Measurements from ENCODE around the gene TUBGCP5.
"Not testable (repeated sequence)": the region's sequence is repeated elsewhere in the genome, so short reads cannot be mapped to it uniquely, and the experiment has no call there.

TUBGCP5 gene

GRCh38 chr15:23039143-23039916 is at the start of gene TUBGCP5:
Gene TUBGCP5, minus strand, starts transcription at chr15:23039569. Its CDS starts 26 bp downstream, at chr15:23039543.
- peak; percentile 94 for ATAC-seq

- no peak for ATAC-seq
Observed at GRCh38 chr15:23083115-23083514, 43.7 kb upstream of the TUBGCP5 start.

GRCh38 chr15:23081996-23082737 is 42.8 kb upstream of the TUBGCP5 start:
- not testable (repeated sequence) for ATAC-seq

GRCh38 chr15:23081271-23081670 is 41.9 kb upstream of the TUBGCP5 start:
- ATAC-seq = no peak

- no peak for ATAC-seq
Observed at GRCh38 chr15:23079766-23080165, 40.4 kb upstream of the TUBGCP5 start.

GRCh38 chr15:23075927-23076326 is 36.6 kb upstream of the TUBGCP5 start:
- ATAC-seq = no peak

- no peak for ATAC-seq
Observed at GRCh38 chr15:23074684-23075083, 35.3 kb upstream of the TUBGCP5 start.

GRCh38 chr15:23073890-23074646 is 34.7 kb upstream of the TUBGCP5 start:
- peak in 1 of 2 donors; percentile 45 for ATAC-seq

- no peak for ATAC-seq
Observed at GRCh38 chr15:23072633-23073032, 33.3 kb upstream of the TUBGCP5 start.

- no peak for ATAC-seq
Observed at GRCh38 chr15:23069496-23070166, 30.3 kb upstream of the TUBGCP5 start.

GRCh38 chr15:23067416-23067815 is 28.0 kb upstream of the TUBGCP5 start:
- no peak for ATAC-seq

- ATAC-seq = no peak
Observed at GRCh38 chr15:23065836-23066235, 26.5 kb upstream of the TUBGCP5 start.

- ATAC-seq = no peak
Observed at GRCh38 chr15:23064156-23064555, 24.8 kb upstream of the TUBGCP5 start.

- ATAC-seq = no peak
Observed at GRCh38 chr15:23057707-23058106, 18.3 kb upstream of the TUBGCP5 start.

GRCh38 chr15:23055316-23055715 is 15.9 kb upstream of the TUBGCP5 start:
- no peak for ATAC-seq

- no peak for ATAC-seq
Observed at GRCh38 chr15:23052522-23052921, 13.2 kb upstream of the TUBGCP5 start.

- no peak for ATAC-seq
Observed at GRCh38 chr15:23050708-23051107, 11.3 kb upstream of the TUBGCP5 start.

- no peak for ATAC-seq
Observed at GRCh38 chr15:23049984-23050628, 10.7 kb upstream of the TUBGCP5 start.

- not testable (repeated sequence) for ATAC-seq
Observed at GRCh38 chr15:23048572-23049282, 9.4 kb upstream of the TUBGCP5 start.

- not testable (repeated sequence) for ATAC-seq
Observed at GRCh38 chr15:23043987-23044386, 4.6 kb upstream of the TUBGCP5 start.

- ATAC-seq = not testable (repeated sequence)
Observed at GRCh38 chr15:23043535-23043934, 4.2 kb upstream of the TUBGCP5 start.

All from activated CD4-positive, CD25-positive, alpha-beta regulatory T cell treated with anti-CD3 and anti-CD28 coated beads, Interleukin-2, amount 50 U/mL, for 24 hours (primary cell).